HG03045 (cell line): ENCODE results near the gene TSR3.

Experiments used
- ATAC-seq: cut with Tn5 transposase; IDR thresholded peaks from one replicate; pipeline ENCODE4 v1.9.1; 2021; ENCODE audit warnings: mild to moderate bottlenecking, moderate library complexity; ENCODE audit not compliant: unreplicated experiment

The TSR3 gene

DNA sequence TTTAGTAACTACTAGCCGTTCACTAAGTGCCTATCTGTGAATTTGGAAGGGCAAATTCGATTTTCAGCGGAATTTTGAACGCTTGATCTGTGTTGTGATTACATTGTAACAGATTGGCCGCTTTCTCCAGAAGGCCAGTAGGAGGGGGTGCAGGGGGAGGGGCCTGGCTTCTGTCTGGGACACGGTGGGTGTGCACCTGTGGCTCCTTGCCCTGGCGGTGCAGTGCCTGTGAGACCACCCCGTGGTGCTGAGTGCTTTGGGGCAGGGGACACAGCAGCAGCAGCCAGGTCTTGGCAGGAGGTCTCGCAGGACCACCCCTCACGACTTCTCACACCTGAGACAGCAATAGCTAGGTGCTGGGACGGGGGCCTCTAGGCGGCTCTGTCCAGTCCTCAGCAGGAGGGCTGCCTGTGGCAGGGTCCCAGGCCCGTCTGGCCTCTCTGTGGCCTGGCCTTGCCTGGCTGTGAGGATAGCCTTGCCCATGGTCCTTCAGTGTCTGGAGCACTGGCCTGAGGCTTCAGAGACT is 40.4 kb downstream of the TSR3 start:
- ATAC-seq, result no peak

DNA sequence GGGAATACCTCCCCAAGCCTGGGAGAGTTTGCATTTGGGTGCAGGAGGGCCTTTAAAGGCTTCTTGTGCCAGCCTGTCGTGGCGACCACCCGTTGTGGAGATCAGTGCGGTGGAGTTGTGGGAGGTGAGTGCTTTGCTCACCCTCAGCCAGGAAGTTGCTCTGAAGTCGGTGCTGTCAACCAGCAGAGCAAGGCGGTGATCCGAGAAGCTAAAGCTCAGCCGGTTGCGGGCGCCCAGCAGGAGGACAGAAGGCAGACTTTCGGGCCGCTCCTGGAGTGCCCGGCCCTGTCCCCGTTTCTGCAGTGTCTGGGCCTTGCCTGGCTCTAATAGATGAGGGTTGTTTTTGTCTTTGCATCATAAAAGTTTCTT is 40.9 kb downstream of the TSR3 start:
- ATAC-seq, result no peak

GRCh38 chr16:1309888-1310831 is 41.5 kb downstream of the TSR3 start:
- peak; percentile 17 for ATAC-seq

DNA sequence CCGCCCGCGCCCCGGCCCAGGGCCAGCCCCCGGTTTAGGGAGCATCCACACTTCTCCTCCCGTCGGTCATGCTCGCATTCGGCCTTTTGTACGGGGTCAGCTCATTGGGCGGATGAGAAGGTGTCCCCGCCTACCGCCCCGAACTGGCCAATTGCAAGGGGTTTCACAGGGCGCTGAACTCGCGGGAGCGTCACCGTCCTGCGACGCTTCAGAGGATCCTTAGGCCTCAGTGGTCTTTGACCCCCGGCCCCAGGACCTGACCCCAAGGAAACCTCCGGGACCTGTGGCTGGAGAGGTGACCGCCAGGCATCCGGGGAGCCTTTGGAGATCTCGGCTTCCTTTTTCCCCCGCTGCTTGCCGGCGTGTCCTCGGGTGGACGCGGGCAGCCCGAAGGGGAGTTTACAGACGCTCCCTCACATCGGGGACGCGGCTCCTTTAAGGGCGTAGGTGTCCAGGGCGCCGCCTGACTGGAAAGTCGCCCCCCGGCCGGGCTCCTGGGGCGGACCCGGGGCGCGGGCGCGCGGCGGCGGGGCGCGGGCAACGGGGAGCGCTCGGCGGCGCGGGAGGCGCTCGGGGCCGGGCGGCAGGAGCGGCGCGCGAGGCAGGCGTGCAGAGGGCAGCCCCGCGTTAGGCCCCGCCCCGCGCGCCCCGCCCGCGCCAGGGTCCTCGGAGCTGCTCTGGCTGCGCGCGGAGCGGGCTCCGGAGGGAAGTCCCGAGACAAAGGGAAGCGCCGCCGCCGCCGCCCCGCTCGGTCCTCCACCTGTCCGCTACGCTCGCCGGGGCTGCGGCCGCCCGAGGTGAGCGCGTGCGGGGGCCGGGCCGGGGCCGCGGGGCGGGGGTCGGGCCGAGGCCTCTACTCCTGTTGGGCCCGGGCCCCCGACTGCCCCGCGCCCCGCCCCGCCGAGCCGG is 42.4 kb downstream of the TSR3 start, which contains the start of gene UBE2I:
UBE2I (plus strand) TSS at position 660 of the 909 bp plus-strand sequence. CDS start 4,395 bp downstream, outside the sequence.
- ATAC-seq, result peak; percentile 64

DNA sequence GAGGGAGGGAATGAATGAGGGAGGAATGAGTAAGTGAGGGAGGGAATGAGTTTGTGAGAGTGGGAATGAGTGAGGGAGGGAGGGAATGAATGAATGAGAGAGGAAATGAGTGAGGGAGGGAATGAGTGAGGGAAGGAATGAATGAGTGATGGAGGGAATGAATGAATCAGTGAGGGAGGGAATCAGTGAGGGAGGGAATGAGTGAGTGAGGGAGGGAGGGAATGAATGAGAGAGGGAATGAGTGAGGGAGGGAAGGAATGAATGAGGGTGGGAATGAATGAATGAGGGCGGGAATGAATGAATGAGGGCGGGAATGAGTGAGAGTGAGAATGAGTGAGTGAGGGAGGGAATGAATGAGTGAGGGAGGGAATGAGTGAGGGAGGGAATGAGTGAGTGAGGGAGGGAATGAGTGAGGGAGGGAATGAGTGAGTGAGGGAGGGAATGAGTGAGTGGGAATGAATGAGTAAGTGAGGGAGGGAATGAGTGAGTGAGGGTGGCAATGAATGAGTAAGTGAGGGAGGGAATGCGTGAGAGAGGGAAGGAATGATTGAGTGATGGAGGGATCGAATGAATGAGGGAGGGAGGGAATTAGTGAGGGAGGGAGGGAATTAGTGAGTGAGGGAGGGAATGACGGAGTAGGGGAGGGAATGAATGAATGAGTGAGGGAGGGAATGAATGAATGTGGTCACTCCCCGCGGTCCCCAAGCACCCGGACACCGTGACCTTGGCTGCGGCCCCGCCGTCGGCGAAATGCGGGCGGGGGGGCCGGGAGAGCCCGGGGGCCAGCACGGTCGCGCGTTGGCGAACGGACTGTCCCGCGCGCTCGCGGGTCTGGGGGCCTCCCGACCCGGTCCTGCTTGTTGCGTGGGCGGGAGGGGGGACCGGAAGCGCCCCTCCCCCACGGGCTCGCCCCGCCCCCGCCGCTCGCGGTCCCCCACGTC is 43.4 kb downstream of the TSR3 start:
- ATAC-seq, result no peak

DNA sequence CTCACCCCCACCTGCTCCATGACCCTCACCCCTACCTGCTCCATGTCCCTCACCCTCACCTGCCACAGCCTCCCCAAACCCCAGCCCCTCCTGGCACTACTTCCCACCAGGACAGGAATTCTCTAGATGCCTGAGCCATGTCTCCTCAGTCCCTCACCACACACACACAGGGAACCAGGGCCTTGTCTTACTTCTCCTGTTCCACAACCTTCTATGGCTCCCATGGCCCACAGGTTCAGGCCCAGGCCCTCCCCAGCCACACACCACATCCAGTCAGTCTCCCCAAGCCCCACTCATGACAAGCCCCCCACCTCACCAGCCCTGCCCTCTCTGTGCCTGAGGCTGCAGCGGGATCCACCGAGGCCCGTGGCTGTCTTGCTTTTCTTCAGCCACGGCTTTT is 45.3 kb downstream of the TSR3 start:
- ATAC-seq, result no peak

DNA sequence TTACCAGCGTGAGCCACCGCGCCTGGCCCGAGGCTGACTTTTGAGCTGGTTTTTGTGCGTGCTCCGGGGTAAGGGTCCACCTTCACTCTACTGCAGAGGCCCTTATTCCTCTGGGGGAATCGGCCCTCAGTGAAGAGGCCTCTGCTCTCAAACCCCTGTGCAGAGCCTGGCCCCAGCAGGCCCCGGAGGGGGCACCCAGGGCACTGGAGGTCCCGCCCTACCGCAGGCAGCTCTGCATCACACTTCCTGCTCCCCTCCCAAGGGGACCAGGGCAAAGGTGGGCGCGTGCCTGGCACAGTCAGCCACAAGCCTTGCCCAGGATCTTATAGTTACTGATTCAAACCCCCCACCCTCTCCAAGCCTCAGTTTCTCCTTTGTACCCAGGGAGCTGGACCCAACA is 45.9 kb downstream of the TSR3 start:
- no peak for ATAC-seq

- no peak for ATAC-seq
Measured at GRCh38 chr16:1301562-1301961, 50.1 kb downstream of the TSR3 start.

- ATAC-seq, result no peak
Measured at GRCh38 chr16:1300664-1301476, 50.8 kb downstream of the TSR3 start.

- ATAC-seq, result no peak
Measured at GRCh38 chr16:1299868-1300203, 51.8 kb downstream of the TSR3 start.
